HL-60 (cell line): ENCODE data around the gene UBE2L5.

Experiments
- DNase-seq, 2 experiments: peaks; one replicate each; pipeline ENCODE4 v3.0.0-alpha.2; 2010 to 2020; ENCODE audit warnings: low read depth in 1 of 2, low spot score in 1 of 2
- H3K27ac ChIP-seq: fragments of 250-450 bp; sonication (Bioruptor Pico); replicated peaks from 2 replicates; pipeline ENCODE4 v1.5.1; 2020; ENCODE audit warnings: mild to moderate bottlenecking, moderate library complexity
- H3K27me3 ChIP-seq: fragments of 250-450 bp; sonication (Bioruptor Pico); 2 replicates; pipeline ENCODE4 v1.5.1; 2021; ENCODE audit warnings: mild to moderate bottlenecking, moderate library complexity; ENCODE audit not compliant: insufficient read depth, poor library complexity, severe bottlenecking
- H3K4me3 ChIP-seq: replicated peaks from 2 replicates; pipeline ENCODE4 v1.5.1; 2011; ENCODE audit warnings: mild to moderate bottlenecking, control low read depth, low read length; ENCODE audit not compliant: insufficient read depth
- GABPA ChIP-seq: IDR thresholded peaks from 2 replicates; pipeline ENCODE4 v1.6.1; 2012; ENCODE audit warnings: low read depth
- POLR2AphosphoS5 ChIP-seq: IDR thresholded peaks from 2 replicates; pipeline ENCODE4 v1.6.1; 2012; ENCODE audit warnings: low read depth
- SPI1 ChIP-seq: IDR thresholded peaks from 2 replicates; pipeline ENCODE4 v1.6.1; 2012; ENCODE audit warnings: low read depth, mild to moderate bottlenecking, borderline replicate concordance
- TF ChIP-seq, protein P1 (sequence below): IDR thresholded peaks from 2 replicates; pipeline ENCODE4 v1.6.1; 2012; ENCODE audit warnings: low read depth; ENCODE audit not compliant: insufficient replicate concordance
- TF ChIP-seq, protein P2 (sequence below): IDR thresholded peaks from one replicate; pipeline ENCODE4 v1.5.1; 2011; ENCODE audit warnings: low read length, control low read depth, inconsistent platforms; ENCODE audit not compliant: insufficient read depth

The UBE2L5 gene

DNA sequence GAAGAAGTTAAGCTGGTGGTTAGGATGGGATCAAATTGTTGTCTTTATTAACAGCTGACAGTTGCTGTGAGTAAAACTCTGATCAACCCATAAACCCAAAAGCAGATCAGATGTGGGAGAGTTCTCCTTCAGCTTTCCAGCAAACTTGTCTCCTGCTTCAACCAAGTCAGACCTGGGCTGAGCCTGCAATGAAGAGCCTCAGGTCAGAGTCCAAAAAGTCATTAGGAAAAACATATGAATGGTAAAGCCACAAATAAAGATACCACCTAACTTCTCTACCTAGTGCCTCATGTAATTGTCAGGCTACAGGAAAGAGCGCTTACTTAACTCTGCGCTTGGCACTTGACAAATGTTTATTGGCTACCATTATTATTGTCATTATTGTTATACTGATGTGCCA, 21.9 kb upstream of the UBE2L5 start:
- no peak for DNase-seq
- Histone ChIP-seq H3K27me3 (no peaks in the 10 kb centered on the region), H3K27ac (no peak overlapping the region), H3K4me3 (no peak overlapping the region)
- TF ChIP-seq, protein P1, sequence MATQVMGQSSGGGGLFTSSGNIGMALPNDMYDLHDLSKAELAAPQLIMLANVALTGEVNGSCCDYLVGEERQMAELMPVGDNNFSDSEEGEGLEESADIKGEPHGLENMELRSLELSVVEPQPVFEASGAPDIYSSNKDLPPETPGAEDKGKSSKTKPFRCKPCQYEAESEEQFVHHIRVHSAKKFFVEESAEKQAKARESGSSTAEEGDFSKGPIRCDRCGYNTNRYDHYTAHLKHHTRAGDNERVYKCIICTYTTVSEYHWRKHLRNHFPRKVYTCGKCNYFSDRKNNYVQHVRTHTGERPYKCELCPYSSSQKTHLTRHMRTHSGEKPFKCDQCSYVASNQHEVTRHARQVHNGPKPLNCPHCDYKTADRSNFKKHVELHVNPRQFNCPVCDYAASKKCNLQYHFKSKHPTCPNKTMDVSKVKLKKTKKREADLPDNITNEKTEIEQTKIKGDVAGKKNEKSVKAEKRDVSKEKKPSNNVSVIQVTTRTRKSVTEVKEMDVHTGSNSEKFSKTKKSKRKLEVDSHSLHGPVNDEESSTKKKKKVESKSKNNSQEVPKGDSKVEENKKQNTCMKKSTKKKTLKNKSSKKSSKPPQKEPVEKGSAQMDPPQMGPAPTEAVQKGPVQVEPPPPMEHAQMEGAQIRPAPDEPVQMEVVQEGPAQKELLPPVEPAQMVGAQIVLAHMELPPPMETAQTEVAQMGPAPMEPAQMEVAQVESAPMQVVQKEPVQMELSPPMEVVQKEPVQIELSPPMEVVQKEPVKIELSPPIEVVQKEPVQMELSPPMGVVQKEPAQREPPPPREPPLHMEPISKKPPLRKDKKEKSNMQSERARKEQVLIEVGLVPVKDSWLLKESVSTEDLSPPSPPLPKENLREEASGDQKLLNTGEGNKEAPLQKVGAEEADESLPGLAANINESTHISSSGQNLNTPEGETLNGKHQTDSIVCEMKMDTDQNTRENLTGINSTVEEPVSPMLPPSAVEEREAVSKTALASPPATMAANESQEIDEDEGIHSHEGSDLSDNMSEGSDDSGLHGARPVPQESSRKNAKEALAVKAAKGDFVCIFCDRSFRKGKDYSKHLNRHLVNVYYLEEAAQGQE = no peak
- TF ChIP-seq, protein P2, sequence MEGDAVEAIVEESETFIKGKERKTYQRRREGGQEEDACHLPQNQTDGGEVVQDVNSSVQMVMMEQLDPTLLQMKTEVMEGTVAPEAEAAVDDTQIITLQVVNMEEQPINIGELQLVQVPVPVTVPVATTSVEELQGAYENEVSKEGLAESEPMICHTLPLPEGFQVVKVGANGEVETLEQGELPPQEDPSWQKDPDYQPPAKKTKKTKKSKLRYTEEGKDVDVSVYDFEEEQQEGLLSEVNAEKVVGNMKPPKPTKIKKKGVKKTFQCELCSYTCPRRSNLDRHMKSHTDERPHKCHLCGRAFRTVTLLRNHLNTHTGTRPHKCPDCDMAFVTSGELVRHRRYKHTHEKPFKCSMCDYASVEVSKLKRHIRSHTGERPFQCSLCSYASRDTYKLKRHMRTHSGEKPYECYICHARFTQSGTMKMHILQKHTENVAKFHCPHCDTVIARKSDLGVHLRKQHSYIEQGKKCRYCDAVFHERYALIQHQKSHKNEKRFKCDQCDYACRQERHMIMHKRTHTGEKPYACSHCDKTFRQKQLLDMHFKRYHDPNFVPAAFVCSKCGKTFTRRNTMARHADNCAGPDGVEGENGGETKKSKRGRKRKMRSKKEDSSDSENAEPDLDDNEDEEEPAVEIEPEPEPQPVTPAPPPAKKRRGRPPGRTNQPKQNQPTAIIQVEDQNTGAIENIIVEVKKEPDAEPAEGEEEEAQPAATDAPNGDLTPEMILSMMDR = no peak
- no peak for TF ChIP-seq POLR2AphosphoS5

DNA sequence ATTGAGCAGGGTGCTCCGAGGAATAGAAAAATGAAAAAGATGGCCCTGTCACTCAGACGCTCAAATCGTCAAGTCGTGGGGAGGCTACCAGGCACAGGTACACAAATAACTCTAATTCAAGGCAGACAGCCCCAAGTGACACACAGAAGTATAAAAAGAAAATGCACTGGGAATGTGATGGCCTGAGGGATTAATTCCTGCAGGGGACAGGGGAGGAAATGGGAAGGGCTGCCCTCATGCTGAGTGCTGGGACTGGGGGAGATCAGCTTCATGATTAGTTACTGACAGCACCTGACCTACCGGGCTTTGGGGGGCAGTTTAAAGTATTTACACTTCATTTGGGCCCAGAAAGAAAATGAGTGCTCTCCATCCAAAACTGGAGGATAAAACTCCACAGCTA, 20.9 kb upstream of the UBE2L5 start:
- no peak for DNase-seq
- H3K27me3 ChIP-seq = no peaks in the 10 kb centered on the region
- TF ChIP-seq, protein P2 = no peak
- no peak for TF ChIP-seq GABPA
- TF ChIP-seq, protein P1 = no peak
- TF ChIP-seq POLR2AphosphoS5 = no peak
- no peak for TF ChIP-seq SPI1
- H3K4me3 ChIP-seq = no peak overlapping the region
- no peak overlapping the region for H3K27ac ChIP-seq

DNA sequence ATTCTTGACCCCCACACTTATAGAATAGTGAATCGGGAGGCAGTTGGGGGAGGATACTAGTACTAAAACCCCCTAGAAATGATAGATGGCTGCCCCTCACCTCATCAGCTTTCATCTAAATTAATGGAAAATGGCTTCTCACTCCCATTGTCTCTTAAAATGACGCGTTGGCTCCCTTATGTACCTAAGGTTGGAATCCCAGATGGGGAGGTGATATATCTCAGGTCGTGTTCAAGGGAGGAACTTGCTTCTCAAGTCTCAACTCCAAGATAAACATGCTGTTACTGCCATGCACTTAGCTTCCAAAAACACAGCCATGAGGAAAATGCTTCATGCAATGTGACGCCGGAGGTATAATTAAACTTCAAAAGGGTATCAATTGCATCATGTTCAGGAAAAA, 18.8 kb upstream of the UBE2L5 start:
- Histone ChIP-seq H3K27me3 (no peaks in the 10 kb centered on the region), H3K4me3 (no peak overlapping the region), H3K27ac (no peak overlapping the region)
- DNase-seq = no peak
- no peak for TF ChIP-seq GABPA
- TF ChIP-seq, protein P1 = no peak
- TF ChIP-seq SPI1 = no peak
- no peak for TF ChIP-seq POLR2AphosphoS5
- TF ChIP-seq, protein P2 = no peak
